Effector memory CD8-positive, alpha-beta T cell (primary cell): ENCODE results near the gene BAZ2A.
"Not testable (repeated sequence)": the region's sequence is repeated elsewhere in the genome, so short reads cannot be mapped to it uniquely, and the experiment has no call there.

Experiments
- ATAC-seq: fragments of 150-1000 bp; cut with Tn5 transposase; replicated peaks from 2 replicates; pipeline ENCODE4 v1.10.0; 2021; ENCODE audit warnings: mild to moderate bottlenecking, moderate library complexity
- DNase-seq, 3 experiments: peaks; one replicate each; pipeline ENCODE4 v3.0.0; 2021
- H3K27ac Mint-ChIP-seq, 2 donors: one replicate each; pipeline ENCODE4 v1.8.0; 2022; ENCODE audit warnings: mild to moderate bottlenecking in 2 of 2, mixed read lengths in 2 of 2, moderate library complexity in 2 of 2
- H3K27me3 Mint-ChIP-seq, 2 donors: one replicate each; pipeline ENCODE4 v1.8.0; 2022; ENCODE audit warnings: mixed read lengths in 2 of 2
- H3K36me3 Mint-ChIP-seq: one replicate; pipeline ENCODE4 v1.8.0; 2022; ENCODE audit warnings: mild to moderate bottlenecking, moderate library complexity, mixed read lengths; ENCODE audit not compliant: insufficient read depth
- H3K4me1 Mint-ChIP-seq, 2 donors: one replicate each; pipeline ENCODE4 v1.8.0; 2022; ENCODE audit warnings: low read depth in 2 of 2, mixed read lengths in 2 of 2
- H3K4me3 Mint-ChIP-seq, 2 donors: one replicate each; pipeline ENCODE4 v1.8.0; 2022; ENCODE audit warnings: mild to moderate bottlenecking in 2 of 2, mixed read lengths in 2 of 2, moderate library complexity in 2 of 2
- H3K9me3 Mint-ChIP-seq, 2 donors: one replicate each; pipeline ENCODE4 v1.8.0; 2022; ENCODE audit warnings: mixed read lengths in 2 of 2

The BAZ2A gene

GRCh38 chr12:56600753-56601152, 29.4 kb downstream of the BAZ2A start:
- H3K27me3 Mint-ChIP-seq, result no peaks in the 10 kb centered on the region
- H3K36me3 Mint-ChIP-seq, result peaks cover 91% of the 10 kb centered on the region
- H3K27ac Mint-ChIP-seq, result peak overlapping the region; percentile 41 to 55
- no peak for ATAC-seq
- peaks cover 0 to 2% of the 10 kb centered on the region in 2 donors for H3K4me1 Mint-ChIP-seq
- DNase-seq, result no peak
- no peak overlapping the region for H3K4me3 Mint-ChIP-seq
- no peaks in the 10 kb centered on the region for H3K9me3 Mint-ChIP-seq

- ATAC-seq (no peak), DNase-seq (no peak)
- H3K4me3 Mint-ChIP-seq, result no peak overlapping the region
- no peaks in the 10 kb centered on the region for H3K27me3 Mint-ChIP-seq
- H3K4me1 Mint-ChIP-seq, result peaks cover 0 to 2% of the 10 kb centered on the region in 2 donors
- peaks cover 81% of the 10 kb centered on the region for H3K36me3 Mint-ChIP-seq
- peak overlapping the region in 1 of 2 donors; percentile 55 for H3K27ac Mint-ChIP-seq
- no peaks in the 10 kb centered on the region for H3K9me3 Mint-ChIP-seq
These were observed 30.3 kb downstream of the BAZ2A start for GRCh38 chr12:56599797-56600196.

- Mint-ChIP-seq H3K9me3 (no peaks in the 10 kb centered on the region), H3K27ac (peak overlapping the region in 1 of 2 donors; percentile 55), H3K27me3 (no peaks in the 10 kb centered on the region), H3K36me3 (peaks cover 77% of the 10 kb centered on the region), H3K4me1 (peaks cover 0 to 2% of the 10 kb centered on the region in 2 donors), H3K4me3 (no peak overlapping the region)
- ATAC-seq, result no peak
- no peak for DNase-seq
These were observed 31.1 kb downstream of the BAZ2A start for GRCh38 chr12:56599041-56599440.

GRCh38 chr12:56596815-56597214, 33.3 kb downstream of the BAZ2A start:
- Mint-ChIP-seq H3K9me3 (no peaks in the 10 kb centered on the region), H3K4me3 (no peak overlapping the region), H3K36me3 (peaks cover 54% of the 10 kb centered on the region), H3K4me1 (peaks cover 0 to 4% of the 10 kb centered on the region in 2 donors), H3K27me3 (no peaks in the 10 kb centered on the region), H3K27ac (peak overlapping the region; percentile 49 to 57)
- ATAC-seq (no peak), DNase-seq (no peak)

GRCh38 chr12:56593909-56594621, 36.1 kb downstream of the BAZ2A start:
- DNase-seq (peak; percentile 56 to 68 (median 64)), ATAC-seq (peak; percentile 76)
- Mint-ChIP-seq H3K9me3 (no peaks in the 10 kb centered on the region), H3K27me3 (no peaks in the 10 kb centered on the region), H3K36me3 (peaks cover 27% of the 10 kb centered on the region), H3K4me3 (no peak overlapping the region), H3K4me1 (peaks cover 0 to 4% of the 10 kb centered on the region in 2 donors), H3K27ac (peak overlapping the region in 1 of 2 donors; percentile 11)

- Mint-ChIP-seq H3K9me3 (no peaks in the 10 kb centered on the region), H3K27ac (peak overlapping the region in 1 of 2 donors; percentile 39), H3K4me3 (no peak overlapping the region), H3K36me3 (peaks cover 6% of the 10 kb centered on the region), H3K4me1 (peaks cover 0 to 2% of the 10 kb centered on the region in 2 donors), H3K27me3 (no peaks in the 10 kb centered on the region)
- ATAC-seq, result no peak
- no peak for DNase-seq
These were observed 38.2 kb downstream of the BAZ2A start for GRCh38 chr12:56591961-56592360.

- Mint-ChIP-seq H3K9me3 (no peaks in the 10 kb centered on the region), H3K27ac (no peak overlapping the region), H3K36me3 (peaks cover 3% of the 10 kb centered on the region), H3K27me3 (no peaks in the 10 kb centered on the region), H3K4me1 (peaks cover 0 to 2% of the 10 kb centered on the region in 2 donors), H3K4me3 (no peak overlapping the region)
- ATAC-seq (no peak), DNase-seq (no peak)
These were observed 39.0 kb downstream of the BAZ2A start for GRCh38 chr12:56591126-56591525.

GRCh38 chr12:56590237-56590830, 39.8 kb downstream of the BAZ2A start:
- no peak for DNase-seq
- Mint-ChIP-seq H3K27ac (peak overlapping the region; percentile 16 to 51), H3K36me3 (peaks cover 3% of the 10 kb centered on the region), H3K9me3 (no peaks in the 10 kb centered on the region), H3K27me3 (no peaks in the 10 kb centered on the region), H3K4me1 (peaks cover 0 to 2% of the 10 kb centered on the region in 2 donors), H3K4me3 (no peak overlapping the region)
- ATAC-seq, result peak; percentile 66

- no peak overlapping the region for H3K4me3 Mint-ChIP-seq
- peaks cover 0 to 2% of the 10 kb centered on the region in 2 donors for H3K4me1 Mint-ChIP-seq
- peak overlapping the region; percentile 16 to 51 for H3K27ac Mint-ChIP-seq
- H3K9me3 Mint-ChIP-seq, result no peaks in the 10 kb centered on the region
- ATAC-seq, result no peak
- DNase-seq, result no peak
- H3K27me3 Mint-ChIP-seq, result no peaks in the 10 kb centered on the region
- peaks cover 3% of the 10 kb centered on the region for H3K36me3 Mint-ChIP-seq
These were observed 40.3 kb downstream of the BAZ2A start for GRCh38 chr12:56589783-56590182.

GRCh38 chr12:56585098-56585497, 45.0 kb downstream of the BAZ2A start:
- DNase-seq (no peak), ATAC-seq (no peak)
- H3K4me1 Mint-ChIP-seq, result peaks cover 14 to 15% of the 10 kb centered on the region in 2 donors
- no peaks in the 10 kb centered on the region for H3K36me3 Mint-ChIP-seq
- no peak overlapping the region for H3K4me3 Mint-ChIP-seq
- no peaks in the 10 kb centered on the region for H3K27me3 Mint-ChIP-seq
- no peak overlapping the region for H3K27ac Mint-ChIP-seq
- no peaks in the 10 kb centered on the region for H3K9me3 Mint-ChIP-seq

GRCh38 chr12:56581418-56582145, 48.5 kb downstream of the BAZ2A start:
- no peaks in the 10 kb centered on the region for H3K36me3 Mint-ChIP-seq
- peak; percentile 94 for ATAC-seq
- peak overlapping the region; percentile 85 to 91 for H3K27ac Mint-ChIP-seq
- H3K9me3 Mint-ChIP-seq, result no peaks in the 10 kb centered on the region
- H3K27me3 Mint-ChIP-seq, result no peaks in the 10 kb centered on the region
- peak overlapping the region; percentile 32 to 33 for H3K4me3 Mint-ChIP-seq
- peak in 1 of 3 experiments; percentile 11 for DNase-seq
- H3K4me1 Mint-ChIP-seq, result peaks cover 14 to 15% of the 10 kb centered on the region in 2 donors

GRCh38 chr12:56578983-56579546, 51.1 kb downstream of the BAZ2A start:
- H3K4me3 Mint-ChIP-seq, result no peak overlapping the region
- H3K9me3 Mint-ChIP-seq, result no peaks in the 10 kb centered on the region
- H3K27ac Mint-ChIP-seq, result no peak overlapping the region
- no peak for ATAC-seq
- no peaks in the 10 kb centered on the region for H3K27me3 Mint-ChIP-seq
- peaks cover 14 to 15% of the 10 kb centered on the region in 2 donors for H3K4me1 Mint-ChIP-seq
- H3K36me3 Mint-ChIP-seq, result no peaks in the 10 kb centered on the region
- no peak for DNase-seq

GRCh38 chr12:56577248-56577647, 52.9 kb downstream of the BAZ2A start:
- not testable (repeated sequence) for H3K36me3 Mint-ChIP-seq, H3K27ac Mint-ChIP-seq, ATAC-seq, H3K4me3 Mint-ChIP-seq, H3K9me3 Mint-ChIP-seq, H3K27me3 Mint-ChIP-seq, DNase-seq
- H3K4me1 Mint-ChIP-seq, result peaks cover 12 to 14% of the 10 kb centered on the region in 2 donors
